IMR-90 (cell line): ENCODE results near the gene PIGH.

Source experiments
- BHLHE40 ChIP-seq: fragments of 150-350 bp; IDR thresholded peaks from 2 replicates; pipeline ENCODE4 v1.6.1; 2016; ENCODE audit warnings: mild to moderate bottlenecking, low read depth, low read length
- CEBPB ChIP-seq: IDR thresholded peaks from 2 replicates; pipeline ENCODE4 v1.6.1; 2012; ENCODE audit warnings: low read depth, low read length, improper control_type of control experiment
- CTCF ChIP-seq: conservative IDR thresholded peaks from 2 replicates; pipeline ENCODE4 v1.5.1; 2012; ENCODE audit warnings: mild to moderate bottlenecking, low read depth, low read length, improper control_type of control experiment
- POLR2A ChIP-seq: IDR thresholded peaks from 2 replicates; pipeline ENCODE4 v1.6.1; 2012; ENCODE audit warnings: mild to moderate bottlenecking, low read depth, low read length
- RAD21 ChIP-seq: IDR thresholded peaks from 2 replicates; pipeline ENCODE4 v1.6.1; 2012; ENCODE audit warnings: low read length, improper control_type of control experiment

GRCh38 chr14:67572608-67573007 lies 27.5 kb downstream of the PIGH start:
- no peak for TF ChIP-seq CTCF
- no peak for TF ChIP-seq BHLHE40
- TF ChIP-seq RAD21, result no peak
- no peak for TF ChIP-seq POLR2A
- TF ChIP-seq CEBPB, result no peak
